NCI-H2227 (cell line): Measurements from ENCODE around the gene MACROD2.
"Not testable (repeated sequence)": the region's sequence is repeated elsewhere in the genome, so short reads cannot be mapped to it uniquely, and the experiment has no call there.

Source experiments
- DNase-seq: peaks from one replicate; lab custom pipeline; 2025; ENCODE audit not compliant: unreplicated experiment; lab: John Stamatoyannopoulos, UW

Gene MACROD2

DNA sequence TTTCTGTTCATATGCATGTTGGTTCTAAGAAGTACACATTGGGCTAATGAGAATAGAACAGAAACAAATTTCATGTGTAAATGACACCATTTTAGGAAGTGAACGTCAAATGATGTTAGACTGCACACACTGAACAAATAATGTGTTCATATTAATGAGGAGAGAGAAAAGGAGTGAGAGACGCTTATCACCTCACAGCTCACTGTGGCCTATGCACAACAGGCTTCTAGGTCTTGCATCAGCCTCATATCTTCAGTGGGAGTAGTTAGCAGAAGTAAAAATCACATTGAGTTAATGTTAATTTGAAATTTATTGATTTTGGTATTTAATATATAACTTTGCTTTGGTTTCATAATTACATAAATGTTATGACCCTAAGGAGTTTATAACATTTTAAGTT, 454.9 kb downstream of the MACROD2 start:
- DNase-seq, result no peak

DNA sequence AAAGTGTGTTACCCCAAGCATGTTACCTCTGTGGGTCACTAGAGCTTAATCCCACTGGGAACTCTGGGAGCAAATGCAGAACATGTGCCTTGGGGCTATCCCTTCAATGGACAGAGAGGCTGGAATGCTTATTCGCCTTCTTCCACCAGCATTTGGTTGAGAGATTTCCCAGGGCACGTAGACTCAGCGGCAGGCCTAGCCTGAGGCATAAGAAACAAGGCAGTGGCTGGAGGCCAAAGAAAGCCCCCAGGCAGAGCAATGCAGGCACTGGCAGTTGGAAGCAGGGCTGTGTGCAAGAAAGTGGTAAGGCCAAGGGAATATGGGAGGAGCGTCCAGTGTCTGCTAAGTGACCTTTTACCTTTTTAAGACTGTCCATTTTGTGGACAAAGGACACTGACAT, 456.1 kb downstream of the MACROD2 start:
- DNase-seq, result no peak

GRCh38 chr20:14453259-14453658, 457.9 kb downstream of the MACROD2 start:
- no peak for DNase-seq

DNA sequence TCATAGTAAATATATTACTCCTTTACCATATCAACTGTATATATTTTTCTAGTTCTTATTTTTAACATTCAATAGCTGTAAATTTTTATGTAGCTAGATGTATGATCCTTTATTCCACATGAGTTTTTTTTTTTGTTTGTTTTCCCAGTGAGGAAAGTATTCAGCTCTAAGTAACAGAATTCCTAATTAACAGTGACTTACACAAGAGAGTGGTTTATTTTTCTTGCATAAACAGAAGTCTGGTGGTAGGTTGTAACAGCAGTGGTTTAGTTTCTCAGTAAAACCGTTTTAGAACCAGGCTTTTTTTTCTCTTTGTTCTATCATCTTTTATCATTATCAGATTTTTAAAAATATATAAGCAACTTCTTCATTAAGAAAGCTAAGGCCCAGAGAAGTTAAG, 459.0 kb downstream of the MACROD2 start:
- no peak for DNase-seq

GRCh38 chr20:14467104-14467827, 471.9 kb downstream of the MACROD2 start:
- DNase-seq, result not testable (repeated sequence)

GRCh38 chr20:14470231-14470899, 475.0 kb downstream of the MACROD2 start:
- DNase-seq, result no peak

- no peak for DNase-seq
Observed at GRCh38 chr20:14470977-14471661, 475.8 kb downstream of the MACROD2 start.

GRCh38 chr20:14477125-14477524, 481.8 kb downstream of the MACROD2 start:
- DNase-seq, result no peak

DNA sequence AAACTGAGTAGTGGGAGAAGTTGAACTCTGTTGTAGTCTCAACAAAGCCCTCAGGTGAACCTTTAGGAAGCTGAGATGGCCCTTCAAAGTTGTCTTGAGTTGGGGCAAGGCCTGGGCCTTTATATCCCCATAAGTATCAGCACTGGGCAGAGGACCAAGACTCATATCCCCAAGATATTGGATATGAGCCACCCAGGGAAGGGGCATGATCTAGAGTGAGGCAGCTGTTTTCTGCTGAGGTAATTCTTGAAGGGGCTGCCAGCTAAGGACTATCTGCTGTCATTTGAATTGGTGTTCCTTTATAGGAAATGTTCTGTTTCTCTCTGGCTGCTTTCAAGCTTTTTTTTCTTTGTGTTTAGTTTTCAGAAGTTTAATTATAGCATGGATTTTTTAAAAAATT, 482.8 kb downstream of the MACROD2 start:
- DNase-seq, result no peak

GRCh38 chr20:14481863-14482262, 486.5 kb downstream of the MACROD2 start:
- no peak for DNase-seq

GRCh38 chr20:14488212-14488611, 492.9 kb downstream of the MACROD2 start:
- no peak for DNase-seq

GRCh38 chr20:14488756-14489479, 493.6 kb downstream of the MACROD2 start:
- DNase-seq, result no peak

DNA sequence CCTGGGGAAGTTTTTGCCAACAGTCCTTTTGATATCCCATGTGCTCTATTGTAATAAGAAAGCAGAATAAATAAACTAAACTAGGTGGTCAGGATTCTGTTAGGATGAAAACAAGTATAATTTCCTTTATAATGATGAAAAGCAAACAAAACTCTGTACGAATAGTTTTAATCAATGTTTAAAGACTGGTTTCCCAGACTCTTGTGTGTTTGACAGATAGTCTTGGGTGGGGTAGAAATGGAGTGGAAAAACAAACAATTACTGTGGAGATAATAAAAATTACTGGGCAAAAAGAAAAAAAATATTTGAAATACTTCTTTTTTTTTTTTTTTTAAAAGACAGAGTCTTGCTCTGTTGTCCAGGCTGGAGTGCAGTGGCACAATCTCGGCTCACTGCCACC, 494.2 kb downstream of the MACROD2 start:
- no peak for DNase-seq

GRCh38 chr20:14491436-14491835, 496.1 kb downstream of the MACROD2 start:
- DNase-seq, result no peak

GRCh38 chr20:14493408-14493807, 498.1 kb downstream of the MACROD2 start:
- no peak for DNase-seq

- DNase-seq, result no peak
Observed at GRCh38 chr20:14494355-14494754, 499.0 kb downstream of the MACROD2 start.

GRCh38 chr20:14495066-14495465, 499.8 kb downstream of the MACROD2 start:
- DNase-seq, result no peak

DNA sequence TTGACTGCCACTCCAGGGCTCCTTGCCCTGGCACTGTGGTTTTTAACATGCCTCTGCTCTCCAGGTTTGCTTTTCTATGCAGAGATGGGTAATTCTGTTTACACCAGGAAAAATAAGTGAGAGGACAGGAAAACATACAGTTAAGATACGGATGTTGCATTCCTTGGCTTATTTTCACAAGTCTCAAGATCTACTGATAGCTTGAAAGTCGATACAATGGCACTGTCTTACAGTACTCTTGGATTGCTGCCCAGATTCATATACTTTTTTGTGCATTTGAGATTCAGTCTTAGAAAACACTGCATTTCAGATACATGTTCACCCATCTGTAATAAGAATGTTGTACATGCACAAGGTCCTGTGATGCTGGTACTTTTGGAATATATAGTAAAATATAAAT, 501.7 kb downstream of the MACROD2 start:
- no peak for DNase-seq

DNA sequence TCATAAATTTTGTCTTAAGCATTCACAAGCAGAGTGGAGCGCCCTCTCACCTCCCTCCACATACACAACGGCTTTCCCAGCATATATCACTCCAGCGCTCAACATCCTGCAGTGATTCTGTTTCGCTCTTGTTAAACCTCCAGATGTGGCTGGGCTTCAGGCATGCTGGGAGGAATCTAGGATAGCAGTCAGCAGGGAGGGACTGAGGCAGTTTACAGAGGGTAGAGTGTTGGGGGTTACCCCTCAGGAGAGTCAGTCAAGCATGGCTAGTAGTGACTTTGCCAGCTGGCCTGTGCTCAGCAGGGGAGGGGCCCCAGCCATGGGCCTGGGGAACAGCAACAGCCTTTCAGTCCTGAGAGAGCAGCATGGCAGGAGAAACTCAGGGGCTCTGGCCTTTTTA, 503.5 kb downstream of the MACROD2 start:
- peak; percentile 13 for DNase-seq

DNA sequence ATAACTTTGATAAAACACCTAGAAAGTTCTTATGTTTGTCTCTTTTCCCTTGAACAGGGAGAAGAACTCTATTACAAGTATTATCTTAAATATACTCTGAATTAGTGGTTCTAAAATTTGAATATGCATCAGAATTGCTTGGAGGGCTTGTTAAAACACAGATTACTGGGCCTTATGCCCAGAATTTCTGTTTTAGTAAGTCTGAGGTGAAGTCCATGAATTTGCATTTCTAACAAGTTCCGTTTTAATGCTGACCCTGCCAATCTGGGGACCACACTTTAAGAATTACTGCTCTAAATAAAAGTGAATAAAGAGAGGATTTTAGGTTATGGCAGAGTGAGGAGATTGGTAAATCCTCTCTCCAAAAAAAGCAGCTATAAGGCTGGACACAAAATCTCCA, 510.2 kb downstream of the MACROD2 start:
- DNase-seq, result no peak

DNA sequence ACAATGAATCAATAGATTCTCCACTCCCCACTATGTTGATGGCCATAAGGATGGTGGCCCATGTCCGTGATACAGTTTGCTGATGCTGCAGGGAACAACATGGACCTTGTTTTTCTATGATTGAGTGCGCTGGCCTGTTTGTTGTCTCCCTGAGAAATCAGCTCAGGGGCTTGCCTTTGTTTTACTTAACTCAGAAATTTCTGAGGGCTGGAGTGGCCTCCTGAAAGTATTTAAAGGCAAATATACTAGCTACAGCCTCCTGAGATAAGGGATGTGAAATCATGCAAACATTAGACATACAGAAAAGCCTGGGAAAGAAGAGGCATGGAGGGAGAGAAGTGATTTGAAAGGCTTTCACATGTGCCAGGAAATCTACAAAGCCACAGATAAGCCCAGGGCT, 512.4 kb downstream of the MACROD2 start:
- DNase-seq, result no peak

DNA sequence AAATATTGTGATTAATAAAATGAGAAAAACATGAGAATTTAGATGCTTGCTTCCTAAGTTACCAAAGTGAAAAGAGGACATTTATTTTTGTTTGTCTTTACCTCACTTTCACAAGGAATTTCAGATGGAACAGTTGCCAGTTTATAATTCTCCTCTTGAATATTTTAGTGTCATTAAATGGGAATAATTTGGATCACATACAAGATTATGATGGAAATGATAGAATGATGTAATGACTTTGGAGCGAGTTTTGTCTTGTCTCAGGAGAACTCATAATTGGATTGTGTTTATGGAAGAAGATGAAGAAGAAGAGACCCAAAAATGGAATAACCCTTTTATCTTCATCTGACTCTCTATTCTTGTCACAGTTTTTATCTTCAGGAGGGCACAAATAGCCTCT, 515.0 kb downstream of the MACROD2 start:
- no peak for DNase-seq
